GM13976 (cell line): ENCODE measurements around the gene TAF3.

ENCODE experiments used
- DNase-seq: peaks from one replicate; pipeline ENCODE4 v3.0.0; 2012; ENCODE audit warnings: low spot score
- in situ Hi-C: fragments of 300-500 bp; cut with MboI; formaldehyde crosslinking; loops from one replicate; pipeline ENCODE4 v1.12.0; 2022; ENCODE audit warnings: low sequenced_read_pairs, mixed read lengths, inconsistent platforms; ENCODE audit not compliant: unreplicated experiment
- TF ChIP-seq, protein P1 (sequence below): IDR thresholded peaks from 2 replicates; pipeline ENCODE4 v1.5.1; 2012; ENCODE audit warnings: borderline replicate concordance, mild to moderate bottlenecking; ENCODE audit not compliant: insufficient read depth; ENCODE audit errors: extremely low read depth, missing control alignments, control extremely low read depth

Gene TAF3

DNA sequence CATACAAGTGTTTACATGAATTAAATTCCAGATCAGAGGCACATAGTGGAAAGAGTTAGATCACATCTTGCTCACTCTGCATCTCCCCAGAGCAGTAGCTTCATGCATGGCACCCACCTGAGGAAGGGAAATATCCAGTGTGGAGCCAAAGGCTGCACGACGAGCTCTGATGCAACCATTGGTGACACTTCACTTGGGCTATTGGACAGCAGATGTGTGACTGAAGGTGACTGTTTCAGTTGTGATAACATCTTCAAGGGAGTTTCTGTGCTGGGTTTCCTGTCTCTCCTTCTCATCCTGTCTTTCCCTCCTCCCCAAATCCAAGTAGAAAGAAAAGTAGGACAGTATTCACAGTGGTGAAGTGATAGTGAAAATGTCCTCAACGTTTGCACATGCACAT, 115.0 kb downstream of the TAF3 start:
- in situ Hi-C loops: no loop called here
- TF ChIP-seq, protein P1, sequence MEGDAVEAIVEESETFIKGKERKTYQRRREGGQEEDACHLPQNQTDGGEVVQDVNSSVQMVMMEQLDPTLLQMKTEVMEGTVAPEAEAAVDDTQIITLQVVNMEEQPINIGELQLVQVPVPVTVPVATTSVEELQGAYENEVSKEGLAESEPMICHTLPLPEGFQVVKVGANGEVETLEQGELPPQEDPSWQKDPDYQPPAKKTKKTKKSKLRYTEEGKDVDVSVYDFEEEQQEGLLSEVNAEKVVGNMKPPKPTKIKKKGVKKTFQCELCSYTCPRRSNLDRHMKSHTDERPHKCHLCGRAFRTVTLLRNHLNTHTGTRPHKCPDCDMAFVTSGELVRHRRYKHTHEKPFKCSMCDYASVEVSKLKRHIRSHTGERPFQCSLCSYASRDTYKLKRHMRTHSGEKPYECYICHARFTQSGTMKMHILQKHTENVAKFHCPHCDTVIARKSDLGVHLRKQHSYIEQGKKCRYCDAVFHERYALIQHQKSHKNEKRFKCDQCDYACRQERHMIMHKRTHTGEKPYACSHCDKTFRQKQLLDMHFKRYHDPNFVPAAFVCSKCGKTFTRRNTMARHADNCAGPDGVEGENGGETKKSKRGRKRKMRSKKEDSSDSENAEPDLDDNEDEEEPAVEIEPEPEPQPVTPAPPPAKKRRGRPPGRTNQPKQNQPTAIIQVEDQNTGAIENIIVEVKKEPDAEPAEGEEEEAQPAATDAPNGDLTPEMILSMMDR: no peak
- no peak for DNase-seq

DNA sequence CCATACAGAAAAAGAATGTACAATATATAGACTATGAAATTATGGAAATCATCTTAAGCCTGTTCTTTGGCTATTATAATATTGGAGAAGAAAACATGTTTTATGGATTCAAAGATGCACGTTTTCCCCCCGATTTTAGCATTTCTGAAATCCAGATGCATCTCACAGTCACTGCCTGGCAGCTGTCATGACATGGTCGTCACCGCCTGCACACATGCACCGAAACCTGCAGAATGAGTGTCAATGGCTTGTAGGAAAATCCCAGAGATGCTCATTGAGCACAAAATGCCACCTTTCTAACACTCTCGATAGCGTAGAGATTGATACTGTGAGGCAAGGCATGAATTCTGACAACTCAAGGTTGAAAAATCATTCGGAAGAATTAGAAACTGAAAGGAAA, 115.5 kb downstream of the TAF3 start:
- TF ChIP-seq, protein P1: no peak
- in situ Hi-C loops: no loop called here
- DNase-seq: no peak

DNA sequence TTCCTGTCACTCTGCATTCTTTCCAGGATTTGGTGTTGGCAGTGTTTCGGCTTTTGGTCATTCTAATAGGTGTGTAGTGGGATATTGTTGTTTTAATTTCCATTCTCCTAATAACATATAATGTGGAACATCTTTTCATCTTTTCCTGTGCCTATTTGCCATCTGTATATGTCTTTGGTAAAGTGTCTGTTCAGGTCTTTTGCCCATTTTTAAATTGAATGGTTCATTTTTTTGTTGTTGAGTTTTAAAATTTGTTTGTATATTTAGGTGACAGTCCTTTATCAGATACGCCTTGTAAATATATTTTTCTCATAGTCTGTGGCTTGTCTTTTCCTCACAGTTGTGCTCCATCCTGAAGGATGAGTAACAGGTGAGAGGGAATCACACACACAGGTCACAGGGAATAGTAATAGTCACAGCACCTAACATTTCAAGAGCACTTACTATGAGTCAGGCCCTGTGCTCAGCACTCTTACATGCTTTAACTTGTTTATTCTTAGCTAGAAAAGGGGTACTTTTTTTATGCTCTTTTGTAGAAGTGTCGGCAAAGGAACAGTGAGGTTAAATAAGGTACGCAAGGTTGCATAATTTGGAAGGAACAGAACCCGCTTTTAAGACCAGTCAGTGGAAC, 119.1 kb downstream of the TAF3 start:
- TF ChIP-seq, protein P1: no peak
- in situ Hi-C loops: no loop called here
- no peak for DNase-seq

DNA sequence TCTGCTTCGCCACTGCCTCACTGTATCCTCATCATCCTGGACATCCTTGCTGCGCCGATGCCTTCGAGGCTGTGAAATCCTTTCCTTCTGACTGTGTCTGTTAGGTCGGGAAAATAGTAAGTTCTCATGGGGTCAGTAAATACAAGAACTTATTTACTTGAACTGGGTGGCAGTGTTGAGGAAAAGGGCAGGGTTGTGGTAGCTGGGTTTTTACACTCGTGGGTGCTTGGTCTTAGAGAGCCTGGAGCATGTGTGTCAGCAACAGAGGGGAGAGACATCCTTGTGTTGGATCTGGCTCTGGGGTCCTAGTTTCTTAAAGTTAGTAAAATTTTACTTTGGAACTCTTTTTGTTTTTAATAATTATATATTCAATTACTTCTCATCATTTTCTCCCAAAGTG, 123.3 kb downstream of the TAF3 start:
- DNase-seq: no peak
- in situ Hi-C loops: no loop called here
- TF ChIP-seq, protein P1: no peak

DNA sequence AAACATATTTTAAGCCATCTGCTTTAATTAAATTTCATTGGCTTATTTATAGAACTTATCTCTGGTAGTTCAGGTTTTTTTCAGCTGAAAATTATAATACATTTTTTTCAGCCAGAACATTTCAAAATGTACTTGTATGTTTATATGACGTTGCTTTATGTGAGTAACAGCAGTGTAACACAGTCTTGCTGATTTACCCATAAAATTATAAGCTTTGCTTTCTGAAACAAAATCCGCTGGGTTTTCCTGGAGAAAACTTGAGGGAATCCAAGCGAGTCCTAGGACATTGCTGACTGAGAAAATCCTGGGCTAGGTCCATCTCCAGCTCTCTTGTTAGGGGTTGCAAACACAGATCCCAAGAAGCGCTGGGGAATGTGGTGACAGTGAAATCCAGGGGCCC, 124.0 kb downstream of the TAF3 start:
- DNase-seq: no peak
- TF ChIP-seq, protein P1: no peak
- in situ Hi-C loops: no loop called here

DNA sequence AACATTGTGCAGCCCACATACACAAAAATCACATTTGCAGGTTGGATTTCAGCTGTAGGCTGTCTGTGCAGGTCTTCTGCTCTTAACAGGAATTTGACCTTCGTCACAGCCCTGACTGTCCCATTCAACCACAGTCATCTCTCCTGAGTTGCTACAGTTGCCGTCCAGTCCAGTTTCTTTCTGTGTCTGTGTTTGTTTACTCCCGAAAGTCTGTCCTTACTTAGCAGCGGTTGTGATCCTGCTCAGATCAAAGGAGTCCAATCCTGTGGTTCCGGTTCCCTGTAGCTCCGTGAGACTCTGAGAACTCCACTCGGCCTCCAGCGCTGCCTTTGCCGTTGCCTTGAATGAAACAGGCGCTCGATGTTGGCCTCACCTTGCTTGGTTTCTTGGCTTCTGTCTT, 124.6 kb downstream of the TAF3 start:
- TF ChIP-seq, protein P1: no peak
- DNase-seq: no peak
- in situ Hi-C loops: no loop called here

DNA sequence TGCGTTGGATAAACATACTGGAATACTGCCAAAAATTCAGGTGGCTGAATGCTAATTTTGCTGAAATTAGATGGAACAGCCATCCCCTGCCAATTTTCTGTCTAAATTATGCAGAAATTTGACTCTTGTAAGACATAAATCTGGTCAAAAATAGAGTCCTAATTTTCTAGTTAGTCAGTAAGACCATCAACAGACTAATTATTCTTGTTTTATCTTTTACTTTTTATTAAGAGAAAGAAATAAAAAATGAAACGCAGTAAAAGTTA, 125.8 kb downstream of the TAF3 start:
- TF ChIP-seq, protein P1: no peak
- DNase-seq: no peak
- in situ Hi-C loops: no loop called here
